Duodenal mucosa (tissue), 2 donors: ENCODE measurements around the gene OSBPL10.

Source experiments
- H3K27ac ChIP-seq: one replicate; pipeline ENCODE4 v1.7.0; 2013; ENCODE audit warnings: low read depth, low read length
- H3K27me3 ChIP-seq, 2 donors: one replicate each; pipeline ENCODE4 v1.7.0; 2013; ENCODE audit warnings: low read length in 2 of 2, control low read depth in 1 of 2; ENCODE audit not compliant: insufficient read depth in 2 of 2, control insufficient read depth in 1 of 2
- H3K36me3 ChIP-seq, 2 donors: one replicate each; pipeline ENCODE4 v1.7.0; 2013; ENCODE audit warnings: low read length in 2 of 2, control low read depth in 1 of 2; ENCODE audit not compliant: insufficient read depth in 2 of 2, control insufficient read depth in 1 of 2
- H3K4me1 ChIP-seq, 2 donors: one replicate each; pipeline ENCODE4 v1.7.0; 2013; ENCODE audit warnings: low read length in 2 of 2, control low read depth in 1 of 2; ENCODE audit not compliant: insufficient read depth in 2 of 2, control insufficient read depth in 1 of 2
- H3K4me3 ChIP-seq, 2 donors: one replicate each; pipeline ENCODE4 v1.7.0; 2013; ENCODE audit warnings: low read length in 2 of 2, low read depth in 1 of 2
- H3K9ac ChIP-seq, 2 donors: one replicate each; pipeline ENCODE4 v1.7.0; 2013; ENCODE audit warnings: low read length in 2 of 2, low read depth in 1 of 2
- H3K9me3 ChIP-seq, 2 donors: one replicate each; pipeline ENCODE4 v1.7.0; 2013; ENCODE audit warnings: low read length in 2 of 2, control low read depth in 1 of 2; ENCODE audit not compliant: control insufficient read depth in 1 of 2

Gene OSBPL10

DNA sequence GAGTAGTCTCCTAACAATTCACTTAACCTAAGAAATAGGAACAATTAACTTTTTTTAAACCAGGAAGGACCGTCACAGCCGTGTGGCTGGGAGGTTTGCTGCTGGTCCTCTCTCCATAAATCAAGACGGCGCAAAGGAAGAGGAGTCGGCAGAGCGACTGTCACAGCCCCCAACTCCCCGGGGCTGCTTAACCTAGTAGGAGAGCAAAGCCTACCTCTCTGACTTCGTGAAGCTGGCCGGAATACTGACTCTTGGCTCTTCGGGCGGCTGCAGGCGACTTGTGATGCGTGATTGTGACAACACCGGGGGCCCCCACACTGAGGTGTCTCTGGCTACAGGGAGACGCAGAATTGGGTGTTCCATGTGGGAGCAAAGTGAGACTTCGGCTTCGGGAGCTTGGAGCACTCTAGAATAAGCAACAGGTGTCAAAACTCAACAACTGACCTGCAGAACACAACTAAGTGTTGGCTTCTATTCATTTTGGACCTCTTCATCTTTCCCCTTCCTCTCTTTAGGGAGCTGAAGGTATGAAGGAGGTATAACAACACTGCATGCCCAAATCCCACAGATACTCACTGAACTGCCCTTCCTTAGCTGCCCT, 151.1 kb downstream of the OSBPL10 start:
- Histone ChIP-seq H3K36me3 (no peaks in the 10 kb centered on the region), H3K27ac (no peak overlapping the region), H3K4me1 (no peaks in the 10 kb centered on the region), H3K27me3 (no peaks in the 10 kb centered on the region), H3K9me3 (no peaks in the 10 kb centered on the region), H3K4me3 (no peak overlapping the region), H3K9ac (no peak overlapping the region)

DNA sequence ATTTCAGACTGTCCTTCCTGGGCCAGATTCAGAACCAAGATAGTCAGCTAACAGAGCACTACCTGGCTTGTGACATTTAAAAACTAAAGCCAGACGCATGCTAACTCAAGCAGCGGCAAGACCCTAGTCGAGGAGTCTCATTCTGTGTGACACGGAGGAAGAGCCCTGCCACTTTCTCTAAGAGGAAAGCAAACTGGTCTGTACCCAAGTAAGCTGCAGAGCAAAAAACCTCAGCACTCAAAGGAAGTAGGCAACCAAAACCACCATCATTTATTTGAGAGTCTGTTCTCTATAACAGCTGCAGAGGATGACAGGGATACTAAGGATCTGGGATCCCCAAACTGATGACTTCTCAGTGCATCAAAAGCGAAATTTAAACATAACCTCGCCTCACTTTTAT, 152.1 kb downstream of the OSBPL10 start:
- Histone ChIP-seq H3K36me3 (no peaks in the 10 kb centered on the region), H3K4me1 (no peaks in the 10 kb centered on the region), H3K27me3 (no peaks in the 10 kb centered on the region), H3K27ac (no peak overlapping the region), H3K9ac (no peak overlapping the region), H3K9me3 (no peaks in the 10 kb centered on the region), H3K4me3 (no peak overlapping the region)

DNA sequence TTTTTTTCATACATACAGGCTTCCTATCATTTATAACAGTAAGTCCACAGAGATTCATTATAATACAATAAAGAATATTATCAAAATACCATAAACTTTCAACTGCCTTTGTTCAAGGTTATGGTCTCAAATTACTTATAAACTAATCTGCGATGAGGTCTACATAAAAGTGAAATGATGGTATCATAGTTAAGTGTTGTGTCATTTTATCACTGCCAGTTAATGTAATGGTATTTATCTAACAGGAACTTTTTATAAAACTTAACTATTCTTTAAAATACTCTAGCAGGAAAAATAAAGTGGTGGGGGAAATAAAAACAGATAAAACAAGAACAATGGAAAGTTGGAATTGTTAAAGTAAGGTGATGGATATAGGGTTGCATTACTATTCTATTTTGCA, 153.1 kb downstream of the OSBPL10 start:
- H3K27ac ChIP-seq: no peak overlapping the region
- no peak overlapping the region for H3K4me3 ChIP-seq
- H3K4me1 ChIP-seq: no peaks in the 10 kb centered on the region
- H3K9me3 ChIP-seq: no peaks in the 10 kb centered on the region
- H3K9ac ChIP-seq: no peak overlapping the region
- H3K27me3 ChIP-seq: no peaks in the 10 kb centered on the region
- H3K36me3 ChIP-seq: no peaks in the 10 kb centered on the region

DNA sequence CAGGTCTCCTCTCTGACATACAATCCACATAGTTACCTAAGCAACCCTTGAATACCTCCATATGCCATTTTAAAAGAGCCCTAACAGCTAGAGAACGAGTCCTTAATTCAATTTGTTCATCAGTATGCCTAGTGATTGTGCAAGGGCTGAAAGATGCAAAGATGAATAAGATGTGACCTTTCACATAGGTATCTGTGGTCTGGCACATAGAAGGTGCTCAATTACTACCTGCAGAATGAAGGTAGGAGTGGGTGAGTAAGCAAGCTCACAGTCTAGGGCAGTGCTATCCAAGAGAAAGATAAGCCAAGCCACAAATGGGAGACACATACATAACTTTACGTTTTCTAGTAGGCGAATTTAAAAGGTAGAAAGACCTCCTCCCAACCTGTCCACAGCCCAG, 157.9 kb downstream of the OSBPL10 start:
- Histone ChIP-seq H3K9me3 (no peaks in the 10 kb centered on the region), H3K4me1 (no peaks in the 10 kb centered on the region), H3K27ac (no peak overlapping the region), H3K9ac (no peak overlapping the region), H3K4me3 (no peak overlapping the region), H3K27me3 (no peaks in the 10 kb centered on the region), H3K36me3 (no peaks in the 10 kb centered on the region)

DNA sequence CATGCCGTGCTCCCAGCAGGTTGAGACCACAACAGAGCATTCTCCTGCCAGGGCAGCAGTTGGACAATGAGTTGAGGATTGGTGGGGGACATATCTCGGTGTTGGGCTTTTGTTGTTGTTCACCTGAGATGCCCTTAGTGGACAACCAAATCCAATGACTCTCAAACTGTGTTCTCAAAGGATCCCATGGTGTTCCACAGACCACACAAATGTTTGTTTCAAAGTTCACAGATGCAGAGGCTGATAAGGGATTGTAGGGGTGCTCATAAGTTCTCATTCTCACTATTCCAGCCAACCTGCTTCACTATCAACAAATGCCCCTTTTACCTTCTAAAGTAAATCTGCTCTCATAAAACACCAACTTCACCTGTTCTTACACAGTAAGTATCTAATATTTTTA, 159.9 kb downstream of the OSBPL10 start:
- Histone ChIP-seq H3K27me3 (no peaks in the 10 kb centered on the region), H3K36me3 (no peaks in the 10 kb centered on the region), H3K4me1 (no peaks in the 10 kb centered on the region), H3K9me3 (no peaks in the 10 kb centered on the region), H3K9ac (no peak overlapping the region), H3K27ac (no peak overlapping the region), H3K4me3 (no peak overlapping the region)

DNA sequence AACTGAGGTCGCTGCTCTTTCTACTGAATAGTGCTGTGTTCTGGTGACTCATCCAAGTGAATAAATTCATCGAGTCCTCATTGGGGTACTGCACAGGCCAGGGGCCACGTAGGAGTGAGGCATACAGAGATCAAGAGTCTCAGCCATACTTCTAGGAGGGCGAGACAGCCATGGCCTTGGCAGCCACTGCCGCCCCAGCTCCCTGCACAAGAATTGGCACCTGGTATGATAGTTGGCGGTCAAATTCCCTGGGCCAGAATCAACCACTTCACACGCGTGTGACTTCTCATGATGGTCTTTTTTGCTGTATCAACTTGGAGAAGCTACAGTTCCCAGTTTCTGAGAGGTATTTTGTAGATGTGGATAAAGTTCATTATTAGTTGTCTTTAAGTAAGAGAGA, 161.6 kb downstream of the OSBPL10 start:
- Histone ChIP-seq H3K9me3 (no peaks in the 10 kb centered on the region), H3K9ac (no peak overlapping the region), H3K36me3 (no peaks in the 10 kb centered on the region), H3K4me1 (no peaks in the 10 kb centered on the region), H3K27ac (no peak overlapping the region), H3K4me3 (no peak overlapping the region), H3K27me3 (no peaks in the 10 kb centered on the region)

DNA sequence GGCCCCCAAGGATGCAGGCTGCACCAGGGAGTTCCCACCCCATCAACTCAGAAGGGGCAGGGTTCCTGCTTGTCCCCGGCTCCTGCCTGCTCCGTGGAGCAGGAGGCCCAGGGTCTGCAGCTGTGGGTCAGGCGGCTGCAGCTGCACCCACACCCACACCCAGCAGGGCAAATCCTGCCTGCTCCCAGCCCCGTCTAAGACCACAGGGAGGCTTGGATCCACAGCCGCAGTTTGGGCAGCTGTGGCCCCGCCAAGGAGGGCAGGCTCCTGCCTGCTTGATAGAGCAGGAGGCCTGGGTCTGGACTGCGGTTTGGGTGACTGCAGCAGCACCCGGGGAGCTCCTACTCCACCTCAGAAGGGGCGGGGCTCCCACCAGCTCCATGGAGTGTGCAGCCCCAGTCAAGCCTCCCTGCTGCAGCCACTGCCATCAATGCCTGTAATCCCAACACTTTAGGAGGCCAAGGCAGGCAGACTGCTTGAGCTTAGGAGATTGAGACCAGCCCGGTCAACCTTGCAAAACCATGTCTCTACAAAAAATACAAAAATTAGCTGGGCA, 163.6 kb downstream of the OSBPL10 start:
- H3K36me3 ChIP-seq: no peaks in the 10 kb centered on the region
- no peaks in the 10 kb centered on the region for H3K27me3 ChIP-seq
- no peak overlapping the region for H3K27ac ChIP-seq
- H3K4me1 ChIP-seq: no peaks in the 10 kb centered on the region
- H3K9me3 ChIP-seq: no peaks in the 10 kb centered on the region
- no peak overlapping the region for H3K9ac ChIP-seq
- no peak overlapping the region for H3K4me3 ChIP-seq

DNA sequence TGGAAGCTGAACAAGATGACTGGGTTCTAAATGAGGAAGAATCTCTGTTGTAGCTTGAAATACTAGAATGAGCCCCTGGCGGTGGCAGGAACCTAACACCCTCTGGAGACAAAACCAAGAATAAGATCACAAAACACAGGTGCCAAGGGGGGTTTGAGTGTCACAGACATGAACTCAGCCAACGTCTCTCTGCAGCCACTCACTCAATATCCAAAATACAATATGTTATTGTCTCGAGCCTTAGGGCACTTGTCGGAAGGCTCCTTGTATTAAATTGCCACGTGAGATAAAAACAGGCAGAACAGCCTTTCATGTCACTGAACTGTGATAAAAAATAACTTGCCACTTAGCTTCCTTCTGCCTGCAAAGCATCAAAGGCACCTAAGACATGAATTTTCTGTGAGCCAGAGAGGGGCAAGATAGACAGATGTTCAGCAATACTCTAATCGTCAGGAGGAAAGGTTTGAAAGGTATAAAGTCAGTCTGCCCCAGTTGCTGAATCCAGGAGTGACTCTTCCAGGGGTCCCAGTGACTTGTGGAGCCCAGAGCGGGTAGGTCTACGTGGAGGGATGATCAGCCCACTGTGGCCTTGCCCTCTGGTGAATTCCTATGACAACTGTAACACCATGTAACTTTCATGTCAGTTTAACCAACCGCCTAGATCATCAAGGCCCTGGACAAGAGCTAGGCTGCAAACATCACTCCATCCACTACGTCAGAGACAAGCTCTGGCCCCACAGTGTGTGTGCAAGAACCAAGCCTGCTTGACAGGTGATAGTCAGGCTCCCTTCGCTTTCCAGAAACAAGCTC, 165.2 kb downstream of the OSBPL10 start:
- Histone ChIP-seq H3K4me1 (no peaks in the 10 kb centered on the region), H3K36me3 (no peaks in the 10 kb centered on the region), H3K27me3 (no peaks in the 10 kb centered on the region), H3K9me3 (no peaks in the 10 kb centered on the region), H3K27ac (no peak overlapping the region), H3K4me3 (no peak overlapping the region), H3K9ac (no peak overlapping the region)

DNA sequence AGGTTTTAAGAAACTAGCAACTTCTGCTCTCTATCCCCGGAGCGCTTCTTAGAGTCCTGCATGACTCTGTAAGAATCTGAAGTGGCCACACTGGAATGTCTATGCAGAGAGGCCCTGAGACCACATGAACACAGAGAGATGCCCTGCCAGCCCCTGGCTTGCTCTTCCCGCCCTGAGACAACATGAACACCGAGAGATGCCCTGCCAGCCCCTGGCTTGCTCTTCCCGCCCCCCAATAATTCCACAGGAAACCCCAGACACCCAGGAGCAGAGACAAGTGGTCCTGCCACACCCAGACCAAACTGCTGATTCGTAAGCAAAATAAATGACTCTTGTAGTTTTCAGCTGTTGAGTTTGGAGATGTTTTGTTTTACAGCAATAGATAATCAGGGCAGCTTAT, 166.1 kb downstream of the OSBPL10 start:
- no peaks in the 10 kb centered on the region for H3K36me3 ChIP-seq
- no peak overlapping the region for H3K27ac ChIP-seq
- H3K4me1 ChIP-seq: no peaks in the 10 kb centered on the region
- no peaks in the 10 kb centered on the region for H3K9me3 ChIP-seq
- H3K4me3 ChIP-seq: no peak overlapping the region
- H3K27me3 ChIP-seq: no peaks in the 10 kb centered on the region
- no peak overlapping the region for H3K9ac ChIP-seq

DNA sequence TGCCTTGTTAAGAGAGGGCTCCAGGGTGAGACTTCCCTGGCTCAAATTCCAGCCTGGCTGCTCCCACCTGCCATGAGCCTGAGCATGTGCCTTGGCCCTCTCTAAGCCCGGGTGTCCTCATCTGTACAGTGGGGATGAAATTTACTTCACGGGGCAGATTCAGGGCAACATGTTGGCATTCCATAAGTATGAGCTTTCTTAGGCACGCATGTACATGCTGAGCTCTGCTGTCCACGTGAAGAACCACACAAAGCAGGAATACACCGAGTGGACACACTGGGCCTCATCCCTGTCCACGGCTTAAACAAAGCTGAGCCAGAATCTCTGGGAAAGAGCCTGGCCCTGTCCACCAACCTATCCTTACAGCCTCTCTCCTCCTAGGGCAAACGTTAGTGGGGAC, 167.4 kb downstream of the OSBPL10 start:
- Histone ChIP-seq H3K9me3 (no peaks in the 10 kb centered on the region), H3K4me1 (no peaks in the 10 kb centered on the region), H3K36me3 (no peaks in the 10 kb centered on the region), H3K27me3 (no peaks in the 10 kb centered on the region), H3K9ac (no peak overlapping the region), H3K27ac (no peak overlapping the region), H3K4me3 (no peak overlapping the region)
